ENCODE measurements around the gene C1orf116.

C1orf116 gene

GRCh38 chr1:207034208-207034607, 1.7 kb upstream of the C1orf116 start:
- no peak for DNase-seq

GRCh38 chr1:207033302-207033701, 746 bp upstream of the C1orf116 start:
- DNase-seq: no peak

- DNase-seq: no peak
Measured at GRCh38 chr1:207031632-207032264, 808 bp downstream of the C1orf116 start.

GRCh38 chr1:207031016-207031415, 1.5 kb downstream of the C1orf116 start:
- no peak for DNase-seq

GRCh38 chr1:207030522-207031009, 2.0 kb downstream of the C1orf116 start:
- no peak for DNase-seq

- no peak for DNase-seq
Measured at GRCh38 chr1:207029701-207030521, 2.6 kb downstream of the C1orf116 start.

GRCh38 chr1:207028884-207029650, 3.5 kb downstream of the C1orf116 start:
- no peak for DNase-seq

GRCh38 chr1:207027921-207028320, 4.6 kb downstream of the C1orf116 start:
- no peak for DNase-seq

- no peak for DNase-seq
Measured at GRCh38 chr1:207027206-207027777, 5.3 kb downstream of the C1orf116 start.

- no peak for DNase-seq
Measured at GRCh38 chr1:207026104-207026534, 6.4 kb downstream of the C1orf116 start.

- no peak for DNase-seq
Measured at GRCh38 chr1:207025146-207025880, 7.2 kb downstream of the C1orf116 start.

GRCh38 chr1:207024202-207025145, 8.1 kb downstream of the C1orf116 start:
- no peak for DNase-seq

GRCh38 chr1:207022996-207023679, 9.4 kb downstream of the C1orf116 start:
- no peak for DNase-seq

- no peak for DNase-seq
Measured at GRCh38 chr1:207021876-207022596, 10.5 kb downstream of the C1orf116 start.

GRCh38 chr1:207021139-207021861, 11.3 kb downstream of the C1orf116 start:
- DNase-seq: no peak

- no peak for DNase-seq
Measured at GRCh38 chr1:207020709-207021107, 11.8 kb downstream of the C1orf116 start.

GRCh38 chr1:207020065-207020708, 12.4 kb downstream of the C1orf116 start:
- DNase-seq: no peak

GRCh38 chr1:207019661-207020060, 12.9 kb downstream of the C1orf116 start:
- no peak for DNase-seq

- no peak for DNase-seq
Measured at GRCh38 chr1:207019161-207019560, 13.4 kb downstream of the C1orf116 start.

Data from activated CD4-positive, CD25-positive, alpha-beta regulatory T cell (primary cell).